HCEC 1CT (cell line): ENCODE data around the gene STK35.

Experiments used
- DNase-seq: peaks from one replicate; pipeline ENCODE4 v3.0.0-alpha.2; 2017

STK35 gene

GRCh38 chr20:2108498-2108897 is 6.9 kb downstream of the STK35 start:
- no peak for DNase-seq

- peak; percentile 80 for DNase-seq
These were observed 7.4 kb downstream of the STK35 start for GRCh38 chr20:2108987-2109386.

- DNase-seq: peak; percentile 38
These were observed 8.0 kb downstream of the STK35 start for GRCh38 chr20:2109425-2110210.

- no peak for DNase-seq
These were observed 11.3 kb downstream of the STK35 start for GRCh38 chr20:2112910-2113309.

- DNase-seq: no peak
These were observed 12.7 kb downstream of the STK35 start for GRCh38 chr20:2114127-2114959.

GRCh38 chr20:2114990-2115681 is 13.5 kb downstream of the STK35 start:
- peak; percentile 67 for DNase-seq

GRCh38 chr20:2116170-2116940 is 14.7 kb downstream of the STK35 start:
- no peak for DNase-seq

- no peak for DNase-seq
These were observed 17.2 kb downstream of the STK35 start for GRCh38 chr20:2118783-2119182.

GRCh38 chr20:2122936-2123335 is 21.3 kb downstream of the STK35 start:
- peak; percentile 20 for DNase-seq

GRCh38 chr20:2123720-2124119 is 22.1 kb downstream of the STK35 start:
- no peak for DNase-seq

GRCh38 chr20:2124564-2125213 is 23.1 kb downstream of the STK35 start:
- DNase-seq: no peak

GRCh38 chr20:2125474-2126112 is 24.0 kb downstream of the STK35 start:
- no peak for DNase-seq

- no peak for DNase-seq
These were observed 25.6 kb downstream of the STK35 start for GRCh38 chr20:2127238-2127637.

GRCh38 chr20:2128542-2128941 is 26.9 kb downstream of the STK35 start:
- DNase-seq: no peak

- DNase-seq: no peak
These were observed 28.5 kb downstream of the STK35 start for GRCh38 chr20:2130062-2130591.

GRCh38 chr20:2130683-2131082 is 29.1 kb downstream of the STK35 start:
- DNase-seq: no peak

GRCh38 chr20:2131366-2131765 is 29.7 kb downstream of the STK35 start:
- DNase-seq: peak; percentile 66

- DNase-seq: no peak
These were observed 30.9 kb downstream of the STK35 start for GRCh38 chr20:2132461-2132901.

- DNase-seq: peak; percentile 60
These were observed 31.9 kb downstream of the STK35 start for GRCh38 chr20:2133318-2134183.

- DNase-seq: no peak
These were observed 33.4 kb downstream of the STK35 start for GRCh38 chr20:2135013-2135412.
